ENCODE data around the gene CMIP.

Gene CMIP

DNA sequence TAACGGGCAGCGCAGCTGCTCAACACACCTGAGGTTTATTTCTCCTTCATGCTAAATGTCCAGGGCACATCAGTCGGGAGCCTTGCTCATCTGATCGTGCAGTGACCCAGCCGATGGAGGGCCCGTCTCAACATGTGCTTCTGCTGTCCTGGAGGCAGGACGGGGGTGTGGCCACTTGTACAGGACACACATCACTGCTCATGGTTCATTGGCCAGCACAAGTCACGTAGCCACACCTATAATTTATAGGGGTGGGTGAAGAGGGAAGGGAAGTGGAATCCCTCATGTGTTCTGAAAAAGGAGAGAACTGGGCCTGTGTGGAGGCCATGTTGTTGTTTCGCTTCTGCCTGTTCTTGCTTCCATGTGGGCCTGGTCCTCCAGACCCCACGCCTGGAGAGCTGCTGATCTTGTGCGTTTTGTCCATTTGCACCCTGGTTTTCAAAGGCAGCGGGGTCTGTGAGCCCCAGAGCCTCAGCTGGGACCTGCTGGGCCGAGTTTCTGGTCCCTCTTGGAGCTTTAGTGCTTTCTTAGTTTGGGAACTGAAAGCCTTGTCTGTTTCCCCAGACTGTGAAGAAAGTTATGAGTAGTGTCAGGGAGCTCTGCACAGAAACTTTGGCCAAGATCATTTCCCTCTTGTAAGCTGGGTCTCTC lies 60.5 kb downstream of the CMIP start:
- Histone ChIP-seq H3K4me3 (replicated peaks; ENCODE audit: low read depth, low read length) (no peak overlapping the region), H3K27me3 (replicated peaks; ENCODE audit: control insufficient read depth, insufficient read depth, low read length) (no peaks in the 10 kb centered on the region), H3K36me3 (ENCODE audit: control insufficient read depth, insufficient read depth, low read length) (no peaks in the 10 kb centered on the region)
- TF ChIP-seq CTCF (IDR thresholded peaks at IDR 0.05; ENCODE audit: insufficient read depth, low read length, poor library complexity, severe bottlenecking): no peak
- DNase-seq (ENCODE audit: extremely low read depth, insufficient read length): peak; percentile 57

- DNase-seq (ENCODE audit: extremely low read depth, insufficient read length): no peak
- Histone ChIP-seq H3K27me3 (replicated peaks; ENCODE audit: control insufficient read depth, insufficient read depth, low read length) (no peaks in the 10 kb centered on the region), H3K36me3 (ENCODE audit: control insufficient read depth, insufficient read depth, low read length) (no peaks in the 10 kb centered on the region), H3K4me3 (replicated peaks; ENCODE audit: low read depth, low read length) (no peak overlapping the region)
- no peak for TF ChIP-seq CTCF (IDR thresholded peaks at IDR 0.05; ENCODE audit: insufficient read depth, low read length, poor library complexity, severe bottlenecking)
Measured at GRCh38 chr16:81509404-81509803, 64.8 kb downstream of the CMIP start.

GRCh38 chr16:81510016-81510415 lies 65.4 kb downstream of the CMIP start:
- TF ChIP-seq CTCF (IDR thresholded peaks at IDR 0.05; ENCODE audit: insufficient read depth, low read length, poor library complexity, severe bottlenecking): no peak
- H3K27me3 ChIP-seq (replicated peaks; ENCODE audit: control insufficient read depth, insufficient read depth, low read length): no peaks in the 10 kb centered on the region
- DNase-seq (ENCODE audit: extremely low read depth, insufficient read length): no peak
- H3K36me3 ChIP-seq (ENCODE audit: control insufficient read depth, insufficient read depth, low read length): no peaks in the 10 kb centered on the region
- no peak overlapping the region for H3K4me3 ChIP-seq (replicated peaks; ENCODE audit: low read depth, low read length)

DNA sequence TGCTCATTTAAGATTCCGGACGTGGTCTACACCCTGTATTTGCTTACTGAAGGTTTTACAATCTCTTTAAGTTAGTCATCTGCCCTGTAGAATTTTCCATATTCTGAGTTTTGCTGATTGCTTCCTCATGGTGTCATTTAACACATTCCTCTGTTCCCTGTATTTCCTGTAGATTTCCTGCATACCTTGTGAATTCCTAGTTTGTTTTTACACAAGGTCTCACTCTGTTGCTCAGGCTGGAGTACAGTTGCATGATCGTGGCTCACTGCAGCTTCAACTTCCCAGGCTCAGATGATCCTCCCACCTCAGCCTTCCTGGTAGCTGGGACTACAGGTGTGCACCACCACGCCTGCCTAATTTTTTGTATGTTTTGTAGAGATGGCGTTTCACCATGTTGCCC lies 66.8 kb downstream of the CMIP start:
- H3K27me3 ChIP-seq (replicated peaks; ENCODE audit: control insufficient read depth, insufficient read depth, low read length): no peaks in the 10 kb centered on the region
- DNase-seq (ENCODE audit: extremely low read depth, insufficient read length): no peak
- no peak for TF ChIP-seq CTCF (IDR thresholded peaks at IDR 0.05; ENCODE audit: insufficient read depth, low read length, poor library complexity, severe bottlenecking)
- H3K4me3 ChIP-seq (replicated peaks; ENCODE audit: low read depth, low read length): no peak overlapping the region
- H3K36me3 ChIP-seq (ENCODE audit: control insufficient read depth, insufficient read depth, low read length): no peaks in the 10 kb centered on the region

DNA sequence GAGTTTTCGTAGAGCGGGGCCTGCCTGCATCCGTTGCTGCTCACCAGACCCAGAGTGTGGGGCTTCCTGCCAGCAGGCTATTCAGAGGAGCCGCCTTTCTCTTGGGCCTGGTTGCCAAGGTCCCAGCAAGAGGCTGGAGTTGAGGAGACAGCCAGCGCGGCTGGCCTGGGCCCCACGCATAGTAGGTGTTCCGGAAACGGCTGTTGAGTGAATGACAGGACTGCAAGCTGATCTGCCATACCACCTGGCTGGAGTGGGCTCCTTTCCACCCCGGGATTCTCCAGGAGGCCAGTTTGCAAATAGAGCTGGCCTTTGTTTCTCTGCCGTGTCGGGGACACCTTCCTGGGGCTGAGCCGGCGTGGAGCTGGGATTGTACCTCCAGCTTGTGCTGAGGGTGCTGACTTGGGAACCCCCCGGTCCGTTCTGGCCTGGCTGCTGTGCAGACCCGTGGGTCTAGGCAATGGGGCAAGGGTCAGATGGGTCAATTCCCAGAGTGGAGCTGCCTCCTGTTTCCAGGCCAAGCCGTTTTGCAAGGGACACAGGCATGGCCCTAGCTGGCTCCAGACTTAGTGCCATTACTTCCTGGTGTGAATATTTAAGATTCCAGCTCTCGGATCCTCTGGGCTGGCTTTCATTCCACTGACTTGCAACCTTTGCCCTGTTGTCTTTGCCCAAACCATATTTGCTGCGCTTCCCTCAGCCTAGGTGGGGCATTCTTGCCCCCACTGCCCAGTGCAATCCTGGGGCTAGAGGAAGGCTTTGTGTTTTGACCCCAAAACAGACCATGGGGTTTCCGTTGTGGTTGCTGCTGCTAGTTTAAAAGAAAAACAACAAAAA lies 68.8 kb downstream of the CMIP start:
- Histone ChIP-seq H3K4me3 (replicated peaks; ENCODE audit: low read depth, low read length) (no peak overlapping the region), H3K27me3 (replicated peaks; ENCODE audit: control insufficient read depth, insufficient read depth, low read length) (no peaks in the 10 kb centered on the region), H3K36me3 (ENCODE audit: control insufficient read depth, insufficient read depth, low read length) (no peaks in the 10 kb centered on the region)
- no peak for DNase-seq (ENCODE audit: extremely low read depth, insufficient read length)
- TF ChIP-seq CTCF (IDR thresholded peaks at IDR 0.05; ENCODE audit: insufficient read depth, low read length, poor library complexity, severe bottlenecking): no peak

All from GM06990 (cell line).